LoVo (cell line): ENCODE data around the gene RGS17.
"Not testable (repeated sequence)": the region's sequence is repeated elsewhere in the genome, so short reads cannot be mapped to it uniquely, and the experiment has no call there.

Source experiments
- DNase-seq: peaks from one replicate; pipeline ENCODE4 v3.0.0-alpha.2; 2016; ENCODE audit warnings: low spot score

The RGS17 gene

GRCh38 chr6:152983637-152984512 lies 147.2 kb downstream of the RGS17 start:
- peak; percentile 59 for DNase-seq

- peak; percentile 96 for DNase-seq
These were observed 148.0 kb downstream of the RGS17 start, which contains the start of gene FBXO5 for GRCh38 chr6:152982904-152983636. Gene FBXO5, minus strand, starts transcription at chr6:152983041. Its CDS starts 82 bp downstream, at chr6:152982959.

GRCh38 chr6:152981989-152982903 lies 148.8 kb downstream of the RGS17 start:
- no peak for DNase-seq

- DNase-seq = no peak
These were observed 149.9 kb downstream of the RGS17 start for GRCh38 chr6:152981219-152981618.

- DNase-seq = no peak
These were observed 150.4 kb downstream of the RGS17 start for GRCh38 chr6:152980656-152981055.

GRCh38 chr6:152979116-152979515 lies 152.0 kb downstream of the RGS17 start:
- no peak for DNase-seq

GRCh38 chr6:152978058-152978457 lies 153.0 kb downstream of the RGS17 start:
- no peak for DNase-seq

- DNase-seq = no peak
These were observed 153.5 kb downstream of the RGS17 start for GRCh38 chr6:152977556-152977955.

- DNase-seq = no peak
These were observed 154.3 kb downstream of the RGS17 start for GRCh38 chr6:152976749-152977148.

GRCh38 chr6:152975204-152975915 lies 155.7 kb downstream of the RGS17 start:
- DNase-seq = no peak

GRCh38 chr6:152973916-152974315 lies 157.2 kb downstream of the RGS17 start:
- no peak for DNase-seq

- DNase-seq = no peak
These were observed 161.2 kb downstream of the RGS17 start for GRCh38 chr6:152969688-152970418.

- DNase-seq = not testable (repeated sequence)
These were observed 164.8 kb downstream of the RGS17 start for GRCh38 chr6:152966168-152966894.

GRCh38 chr6:152959333-152959732 lies 171.7 kb downstream of the RGS17 start:
- no peak for DNase-seq

GRCh38 chr6:152957796-152958195 lies 173.3 kb downstream of the RGS17 start:
- no peak for DNase-seq
